Measurements from ENCODE around the gene C4orf33. TPM values are rescaled to one million over a fixed set of nuclear protein-coding genes. Genes with fewer than 3 reads are reported as not detected.

Gene C4orf33
- total and polyA plus RNA-seq, 2 experiments from 2014 or later: 6.1 to 6.4 TPM

GRCh38 chr4:129129143-129129542, 33.2 kb downstream of the C4orf33 start:
- no peaks in the 10 kb centered on the region for H3K27me3 ChIP-seq
- no peak overlapping the region for H3K27ac ChIP-seq
- no peak for DNase-seq (ENCODE audit: low read depth in 1 of 2, low spot score in 1 of 2)
- H3K9me3 ChIP-seq (ENCODE audit: low read depth): no peaks in the 10 kb centered on the region
- H3K4me1 ChIP-seq (ENCODE audit: low read depth): no peaks in the 10 kb centered on the region
- no peaks in the 10 kb centered on the region for H3K36me3 ChIP-seq
- no peak for TF ChIP-seq CTCF (IDR thresholded peaks at IDR 0.05; ENCODE audit: low read depth, low read length)
- no peak overlapping the region for H3K4me3 ChIP-seq

- no peak overlapping the region for H3K4me3 ChIP-seq
- H3K36me3 ChIP-seq: no peaks in the 10 kb centered on the region
- no peak for TF ChIP-seq CTCF (IDR thresholded peaks at IDR 0.05; ENCODE audit: low read depth, low read length)
- no peak overlapping the region for H3K27ac ChIP-seq
- H3K4me1 ChIP-seq (ENCODE audit: low read depth): no peaks in the 10 kb centered on the region
- no peak for DNase-seq (ENCODE audit: low read depth in 1 of 2, low spot score in 1 of 2)
- H3K9me3 ChIP-seq (ENCODE audit: low read depth): no peaks in the 10 kb centered on the region
- H3K27me3 ChIP-seq: no peaks in the 10 kb centered on the region
These were observed 35.4 kb downstream of the C4orf33 start for GRCh38 chr4:129131343-129131742.

GRCh38 chr4:129136433-129136832, 40.5 kb downstream of the C4orf33 start:
- H3K4me3 ChIP-seq: no peak overlapping the region
- no peaks in the 10 kb centered on the region for H3K36me3 ChIP-seq
- DNase-seq (ENCODE audit: low read depth in 1 of 2, low spot score in 1 of 2): no peak
- H3K27ac ChIP-seq: no peak overlapping the region
- no peaks in the 10 kb centered on the region for H3K4me1 ChIP-seq (ENCODE audit: low read depth)
- no peaks in the 10 kb centered on the region for H3K27me3 ChIP-seq
- H3K9me3 ChIP-seq (ENCODE audit: low read depth): no peaks in the 10 kb centered on the region
- TF ChIP-seq CTCF (IDR thresholded peaks at IDR 0.05; ENCODE audit: low read depth, low read length): no peak

- Histone ChIP-seq H3K27me3 (no peaks in the 10 kb centered on the region), H3K4me1 (ENCODE audit: low read depth) (no peaks in the 10 kb centered on the region), H3K9me3 (ENCODE audit: low read depth) (no peaks in the 10 kb centered on the region), H3K27ac (no peak overlapping the region), H3K4me3 (no peak overlapping the region), H3K36me3 (no peaks in the 10 kb centered on the region)
- TF ChIP-seq CTCF (IDR thresholded peaks at IDR 0.05; ENCODE audit: low read depth, low read length): no peak
- no peak for DNase-seq (ENCODE audit: low read depth in 1 of 2, low spot score in 1 of 2)
These were observed 43.0 kb downstream of the C4orf33 start for GRCh38 chr4:129138810-129139496.

GRCh38 chr4:129140521-129140920, 44.6 kb downstream of the C4orf33 start:
- DNase-seq (ENCODE audit: low read depth in 1 of 2, low spot score in 1 of 2): peak in 1 of 2 donors; percentile 6
- Histone ChIP-seq H3K4me3 (no peak overlapping the region), H3K36me3 (no peaks in the 10 kb centered on the region), H3K9me3 (ENCODE audit: low read depth) (no peaks in the 10 kb centered on the region), H3K27me3 (no peaks in the 10 kb centered on the region), H3K4me1 (ENCODE audit: low read depth) (no peaks in the 10 kb centered on the region), H3K27ac (no peak overlapping the region)
- TF ChIP-seq CTCF (IDR thresholded peaks at IDR 0.05; ENCODE audit: low read depth, low read length): no peak

All from cardiac muscle cell (in vitro differentiated cells and primary cell).